Suppressor macrophage (primary cell): Measurements from ENCODE around the gene MAGOH.
A peak's percentile ranks its signal among the peaks of the same experiment; 100 is the strongest.
"Not testable (repeated sequence)": the region's sequence is repeated elsewhere in the genome, so short reads cannot be mapped to it uniquely, and the experiment has no call there.

Experiments used
- DNase-seq, 4 experiments: peaks; one replicate each; pipeline ENCODE4 v3.0.0-alpha.2; 2020 to 2022

The MAGOH gene

GRCh38 chr1:53219711-53220110 lies 18.6 kb downstream of the MAGOH start:
- DNase-seq: no peak

- no peak for DNase-seq
These were observed 20.1 kb downstream of the MAGOH start for GRCh38 chr1:53218201-53218600.

GRCh38 chr1:53214376-53214940 lies 23.9 kb downstream of the MAGOH start:
- DNase-seq: no peak

- no peak for DNase-seq
These were observed 27.4 kb downstream of the MAGOH start for GRCh38 chr1:53210954-53211353.

GRCh38 chr1:53210352-53210751 lies 28.0 kb downstream of the MAGOH start:
- no peak for DNase-seq

GRCh38 chr1:53207726-53208125 lies 30.6 kb downstream of the MAGOH start:
- no peak for DNase-seq

- DNase-seq: no peak
These were observed 31.5 kb downstream of the MAGOH start for GRCh38 chr1:53206735-53207379.

- DNase-seq: not testable (repeated sequence)
These were observed 32.1 kb downstream of the MAGOH start for GRCh38 chr1:53206083-53206685.

GRCh38 chr1:53205496-53205895 lies 32.8 kb downstream of the MAGOH start:
- DNase-seq: not testable (repeated sequence)

GRCh38 chr1:53203466-53203865 lies 34.9 kb downstream of the MAGOH start:
- no peak for DNase-seq

GRCh38 chr1:53198241-53198651 lies 40.1 kb downstream of the MAGOH start:
- no peak for DNase-seq

GRCh38 chr1:53197291-53198200 lies 40.8 kb downstream of the MAGOH start:
- peak; percentile 43 to 71 (median 62) for DNase-seq

- peak; percentile 97 to 99 (median 98) for DNase-seq
These were observed 41.6 kb downstream of the MAGOH start, which contains the start of gene CPT2 for GRCh38 chr1:53196485-53197290. Gene CPT2, plus strand, starts transcription at chr1:53196824. Its CDS starts 120 bp downstream, at chr1:53196944.

- DNase-seq: no peak
These were observed 42.3 kb downstream of the MAGOH start for GRCh38 chr1:53196017-53196484.

- no peak for DNase-seq
These were observed 42.9 kb downstream of the MAGOH start for GRCh38 chr1:53195246-53196016.

GRCh38 chr1:53190210-53190611 lies 48.1 kb downstream of the MAGOH start:
- no peak for DNase-seq

GRCh38 chr1:53189061-53189460 lies 49.3 kb downstream of the MAGOH start:
- no peak for DNase-seq

- no peak for DNase-seq
These were observed 50.2 kb downstream of the MAGOH start for GRCh38 chr1:53188099-53188498.

GRCh38 chr1:53187401-53187800 lies 50.9 kb downstream of the MAGOH start:
- DNase-seq: peak in 2 of 4 experiments; percentile 24 to 27

- no peak for DNase-seq
These were observed 51.8 kb downstream of the MAGOH start for GRCh38 chr1:53186533-53186932.

GRCh38 chr1:53185955-53186297 lies 52.4 kb downstream of the MAGOH start:
- not testable (repeated sequence) for DNase-seq
